HepG2 (cell line): ENCODE data around the gene SMIM24. TPM values are rescaled to one million over a fixed set of nuclear protein-coding genes. Genes with fewer than 3 reads are reported as not detected.

Experiments used
- CHD4 ChIP-seq: fragments of 200-600 bp; sonication (generic); IDR thresholded peaks from 2 replicates; pipeline ENCODE4 v1.7.0; 2017; ENCODE audit warnings: mild to moderate bottlenecking, low read length, borderline replicate concordance
- ELF3 ChIP-seq: IDR thresholded peaks from 2 replicates; pipeline ENCODE4 v1.6.1; 2016; ENCODE audit warnings: missing genetic modification reagents, missing compliant biosample characterization
- GLI4 ChIP-seq: sonication (generic); formaldehyde crosslinking; IDR thresholded peaks from 2 replicates; pipeline ENCODE4 v1.5.1; 2020; ENCODE audit warnings: missing genetic modification reagents, mild to moderate bottlenecking, moderate library complexity, borderline replicate concordance
- GTF3A ChIP-seq: sonication (generic); formaldehyde crosslinking; conservative IDR thresholded peaks from 2 replicates; pipeline ENCODE4 v1.4.0; 2020; ENCODE audit warnings: mild to moderate bottlenecking, missing genetic modification reagents
- HDAC6 ChIP-seq: fragments of 200-600 bp; sonication (generic); IDR thresholded peaks from 2 replicates; pipeline ENCODE4 v1.7.0; 2017; ENCODE audit warnings: mild to moderate bottlenecking, antibody characterized with exemption, low read length, low read depth
- KDM4B ChIP-seq: sonication (generic); formaldehyde crosslinking; IDR thresholded peaks from 2 replicates; pipeline ENCODE4 v1.4.0; 2020; ENCODE audit warnings: missing genetic modification reagents
- MZF1 ChIP-seq: sonication (generic); formaldehyde crosslinking; IDR thresholded peaks from 2 replicates; pipeline ENCODE4 v1.8.1; 2023; ENCODE audit warnings: mild to moderate bottlenecking, missing genetic modification reagents, borderline replicate concordance
- NCOA1 ChIP-seq: sonication (generic); formaldehyde crosslinking; IDR thresholded peaks from 2 replicates; pipeline ENCODE4 v1.9.0; 2021; ENCODE audit warnings: missing genetic modification reagents
- NFYC ChIP-seq: IDR thresholded peaks from 2 replicates; pipeline ENCODE4 v1.6.1; 2016; ENCODE audit warnings: missing genetic modification reagents, missing compliant biosample characterization
- SMC3 ChIP-seq: IDR thresholded peaks from 2 replicates; pipeline ENCODE4 v1.6.1; 2011; ENCODE audit warnings: low read length, improper control_type of control experiment
- TEAD2 ChIP-seq: sonication (generic); formaldehyde crosslinking; IDR thresholded peaks from 2 replicates; pipeline ENCODE4 v1.9.0; 2021; ENCODE audit warnings: missing genetic modification reagents
- ZNF264 ChIP-seq: sonication (generic); formaldehyde crosslinking; IDR thresholded peaks from 2 replicates; pipeline ENCODE4 v1.4.0; 2020; ENCODE audit warnings: missing genetic modification reagents
- ZNF460 ChIP-seq: sonication (generic); formaldehyde crosslinking; IDR thresholded peaks from 2 replicates; pipeline ENCODE4 v1.5.1; 2020; ENCODE audit warnings: missing genetic modification reagents, mild to moderate bottlenecking, borderline replicate concordance
- polyA plus RNA-seq, 8 experiments: library from polyadenylated mRNA; depleted of rRNA in 3 of 8; stranded (reverse) in 7 of 8; unstranded in 1 of 8; fragments of >200 nt; fragmentation: Illumina TruSeq in 4 of 8; extraction: Trizol in 4 of 8; gene quantifications; 2 replicates each; pipeline versions ENCODE4 v1.2.1 to v1.2.3, GENCODE V29; 2011 to 2016; ENCODE audit warnings: low read depth in 4 of 8, missing spikeins in 1 of 8, mixed read lengths in 1 of 8; ENCODE audit not compliant: insufficient read depth in 1 of 8
- total RNA-seq, 5 experiments: library from RNA; depleted of rRNA; stranded (reverse); fragments of >200 nt; fragmentation: Illumina TruSeq; extraction: Trizol; gene quantifications; 2 replicates each; pipeline ENCODE4 v1.2.3, GENCODE V29; 2016; ENCODE audit warnings: low read depth in 1 of 5
- TF ChIP-seq, protein P1 (sequence below): sonication (generic); formaldehyde crosslinking; IDR thresholded peaks from 2 replicates; pipeline ENCODE4 v1.8.0; 2022; ENCODE audit warnings: missing genetic modification reagents, mild to moderate bottlenecking, moderate library complexity, borderline replicate concordance
- TF ChIP-seq, protein P2 (sequence below): sonication (generic); formaldehyde crosslinking; conservative IDR thresholded peaks from 2 replicates; pipeline ENCODE4 v1.8.1; 2023; ENCODE audit warnings: missing genetic modification reagents
- TF ChIP-seq, protein P3 (sequence below): sonication (generic); formaldehyde crosslinking; IDR thresholded peaks from 2 replicates; pipeline ENCODE4 v1.5.0; 2020; ENCODE audit warnings: mild to moderate bottlenecking, missing genetic modification reagents

The SMIM24 gene
- total and polyA plus RNA-seq, 2 of the 13 experiments (the other 11 are each of a cell fraction or from before 2014, with no cell fraction given) = 11.2 to 70.6 TPM

DNA sequence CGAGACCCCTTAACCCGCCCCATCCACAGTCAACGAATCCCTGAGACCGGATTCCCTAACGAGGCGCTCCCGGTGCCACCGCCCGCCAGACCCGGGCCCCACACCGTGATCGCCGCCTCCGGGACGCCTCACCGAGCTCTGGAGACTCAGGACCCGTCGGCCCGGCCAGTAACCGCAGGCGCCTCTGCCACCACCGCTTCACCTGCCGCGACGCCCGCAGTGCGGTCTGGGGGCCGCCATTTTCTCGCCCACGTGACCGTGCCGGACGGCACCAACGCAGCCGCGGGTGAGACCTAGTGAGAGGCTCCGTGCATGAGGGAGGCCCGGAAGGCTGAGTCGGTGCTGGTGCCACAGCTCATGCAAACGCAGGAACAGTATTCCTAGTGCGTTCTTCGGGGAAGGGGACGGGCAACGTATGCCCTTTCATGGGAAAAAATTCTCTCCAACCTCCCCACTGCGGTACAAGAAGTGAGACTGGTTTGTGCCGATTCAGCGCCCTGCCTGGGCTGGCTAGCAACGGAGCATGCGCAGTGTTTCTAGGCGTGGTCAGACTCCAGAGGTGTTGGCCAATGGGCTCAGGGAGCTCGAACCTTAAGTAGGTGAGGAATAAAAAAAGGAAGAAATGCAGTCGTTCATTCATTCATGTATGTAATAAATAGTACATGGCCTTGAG lies 20.2 kb upstream of the SMIM24 start, which contains the start of gene DOHH (continued):
- TF ChIP-seq, protein P1, sequence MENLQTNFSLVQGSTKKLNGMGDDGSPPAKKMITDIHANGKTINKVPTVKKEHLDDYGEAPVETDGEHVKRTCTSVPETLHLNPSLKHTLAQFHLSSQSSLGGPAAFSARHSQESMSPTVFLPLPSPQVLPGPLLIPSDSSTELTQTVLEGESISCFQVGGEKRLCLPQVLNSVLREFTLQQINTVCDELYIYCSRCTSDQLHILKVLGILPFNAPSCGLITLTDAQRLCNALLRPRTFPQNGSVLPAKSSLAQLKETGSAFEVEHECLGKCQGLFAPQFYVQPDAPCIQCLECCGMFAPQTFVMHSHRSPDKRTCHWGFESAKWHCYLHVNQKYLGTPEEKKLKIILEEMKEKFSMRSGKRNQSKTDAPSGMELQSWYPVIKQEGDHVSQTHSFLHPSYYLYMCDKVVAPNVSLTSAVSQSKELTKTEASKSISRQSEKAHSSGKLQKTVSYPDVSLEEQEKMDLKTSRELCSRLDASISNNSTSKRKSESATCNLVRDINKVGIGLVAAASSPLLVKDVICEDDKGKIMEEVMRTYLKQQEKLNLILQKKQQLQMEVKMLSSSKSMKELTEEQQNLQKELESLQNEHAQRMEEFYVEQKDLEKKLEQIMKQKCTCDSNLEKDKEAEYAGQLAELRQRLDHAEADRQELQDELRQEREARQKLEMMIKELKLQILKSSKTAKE (CRISPR knock-in tag) = peak; percentile 48; the same call in 1 of the 2 replicates
- TF ChIP-seq KDM4B (CRISPR knock-in tag) (no peak), CHD4 (no peak), GLI4 (no peak), HDAC6 (no peak), ZNF460 (CRISPR knock-in tag) (no peak), TEAD2 (CRISPR knock-in tag) (no peak; the same call in 1 of the 2 replicates), ELF3 (peak; percentile 63), NFYC (CRISPR knock-in tag) (peak; percentile 35), NCOA1 (no peak), SMC3 (no peak), GTF3A (no peak), ZNF264 (no peak), MZF1 (CRISPR knock-in tag) (no peak)
- TF ChIP-seq, protein P2, sequence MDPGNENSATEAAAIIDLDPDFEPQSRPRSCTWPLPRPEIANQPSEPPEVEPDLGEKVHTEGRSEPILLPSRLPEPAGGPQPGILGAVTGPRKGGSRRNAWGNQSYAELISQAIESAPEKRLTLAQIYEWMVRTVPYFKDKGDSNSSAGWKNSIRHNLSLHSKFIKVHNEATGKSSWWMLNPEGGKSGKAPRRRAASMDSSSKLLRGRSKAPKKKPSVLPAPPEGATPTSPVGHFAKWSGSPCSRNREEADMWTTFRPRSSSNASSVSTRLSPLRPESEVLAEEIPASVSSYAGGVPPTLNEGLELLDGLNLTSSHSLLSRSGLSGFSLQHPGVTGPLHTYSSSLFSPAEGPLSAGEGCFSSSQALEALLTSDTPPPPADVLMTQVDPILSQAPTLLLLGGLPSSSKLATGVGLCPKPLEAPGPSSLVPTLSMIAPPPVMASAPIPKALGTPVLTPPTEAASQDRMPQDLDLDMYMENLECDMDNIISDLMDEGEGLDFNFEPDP (CRISPR knock-in tag) = no peak
- TF ChIP-seq, protein P3, sequence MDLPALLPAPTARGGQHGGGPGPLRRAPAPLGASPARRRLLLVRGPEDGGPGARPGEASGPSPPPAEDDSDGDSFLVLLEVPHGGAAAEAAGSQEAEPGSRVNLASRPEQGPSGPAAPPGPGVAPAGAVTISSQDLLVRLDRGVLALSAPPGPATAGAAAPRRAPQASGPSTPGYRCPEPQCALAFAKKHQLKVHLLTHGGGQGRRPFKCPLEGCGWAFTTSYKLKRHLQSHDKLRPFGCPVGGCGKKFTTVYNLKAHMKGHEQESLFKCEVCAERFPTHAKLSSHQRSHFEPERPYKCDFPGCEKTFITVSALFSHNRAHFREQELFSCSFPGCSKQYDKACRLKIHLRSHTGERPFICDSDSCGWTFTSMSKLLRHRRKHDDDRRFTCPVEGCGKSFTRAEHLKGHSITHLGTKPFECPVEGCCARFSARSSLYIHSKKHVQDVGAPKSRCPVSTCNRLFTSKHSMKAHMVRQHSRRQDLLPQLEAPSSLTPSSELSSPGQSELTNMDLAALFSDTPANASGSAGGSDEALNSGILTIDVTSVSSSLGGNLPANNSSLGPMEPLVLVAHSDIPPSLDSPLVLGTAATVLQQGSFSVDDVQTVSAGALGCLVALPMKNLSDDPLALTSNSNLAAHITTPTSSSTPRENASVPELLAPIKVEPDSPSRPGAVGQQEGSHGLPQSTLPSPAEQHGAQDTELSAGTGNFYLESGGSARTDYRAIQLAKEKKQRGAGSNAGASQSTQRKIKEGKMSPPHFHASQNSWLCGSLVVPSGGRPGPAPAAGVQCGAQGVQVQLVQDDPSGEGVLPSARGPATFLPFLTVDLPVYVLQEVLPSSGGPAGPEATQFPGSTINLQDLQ (CRISPR knock-in tag) = peak; percentile 85
